IPS DF 6.9 (cell line): Measurements from ENCODE around the gene CTAGE6.
"Not testable (repeated sequence)": the region's sequence is repeated elsewhere in the genome, so short reads cannot be mapped to it uniquely, and the experiment has no call there.

ENCODE experiments used
- DNase-seq: peaks from one replicate; pipeline ENCODE4 v3.0.0-alpha.2; 2013; ENCODE audit warnings: low read depth, low spot score
- H3K27ac ChIP-seq: one replicate; pipeline ENCODE4 v1.5.1; 2013; ENCODE audit warnings: low read length, control low read depth
- H3K27me3 ChIP-seq: 2 replicates; pipeline ENCODE4 v1.6.1; 2013; ENCODE audit warnings: mild to moderate bottlenecking, low read length; ENCODE audit not compliant: control insufficient read depth, insufficient read depth
- H3K36me3 ChIP-seq: 2 replicates; pipeline ENCODE4 v1.6.1; 2013; ENCODE audit warnings: low read length; ENCODE audit not compliant: control insufficient read depth, insufficient read depth
- H3K4me1 ChIP-seq: 2 replicates; pipeline ENCODE4 v1.6.1; 2013; ENCODE audit warnings: low read length; ENCODE audit not compliant: control insufficient read depth, insufficient read depth
- H3K4me3 ChIP-seq: 2 replicates; pipeline ENCODE4 v1.5.1; 2013; ENCODE audit warnings: mild to moderate bottlenecking, low read length
- H3K9me3 ChIP-seq: 2 replicates; pipeline ENCODE4 v1.6.1; 2013; ENCODE audit warnings: low read length, inconsistent platforms; ENCODE audit not compliant: control insufficient read depth, insufficient read depth
- WGBS: extraction: QIAGEN DNeasy Blood & Tissue Kit; methylation state at CpG from one replicate; pipeline ENCODE4 v1.1.7; 2013; ENCODE audit warnings: mixed read lengths, missing lambda C conversion rate; ENCODE audit not compliant: insufficient read length, insufficient coverage; 5-methylcytosine and 5-hydroxymethylcytosine counted together

Gene CTAGE6

GRCh38 chr7:143757596-143757995, at the start of gene CTAGE6:
TSS of gene CTAGE6 (minus strand) at chr7:143757696. CDS start at chr7:143757658, 38 bp downstream.
- not testable (repeated sequence) for H3K27me3 ChIP-seq, H3K4me3 ChIP-seq, H3K9me3 ChIP-seq, H3K27ac ChIP-seq, DNase-seq, H3K4me1 ChIP-seq, H3K36me3 ChIP-seq
- WGBS = no CpG with 5 or more reads among the region's 19 CpGs

- H3K4me3 ChIP-seq, DNase-seq, H3K27ac ChIP-seq, H3K9me3 ChIP-seq, H3K27me3 ChIP-seq, H3K36me3 ChIP-seq, H3K4me1 ChIP-seq: not testable (repeated sequence)
- WGBS = no CpG with 5 or more reads among the region's 5 CpGs
Observed at GRCh38 chr7:143806664-143807071, 49.2 kb upstream of the CTAGE6 start.

- no CpG with 5 or more reads among the region's 2 CpGs for WGBS
- not testable (repeated sequence) for H3K36me3 ChIP-seq, H3K27ac ChIP-seq, DNase-seq, H3K4me1 ChIP-seq, H3K9me3 ChIP-seq, H3K4me3 ChIP-seq, H3K27me3 ChIP-seq
Observed at GRCh38 chr7:143797896-143798290, 40.4 kb upstream of the CTAGE6 start.

GRCh38 chr7:143797119-143797895, 39.8 kb upstream of the CTAGE6 start:
- H3K4me1 ChIP-seq, H3K9me3 ChIP-seq, H3K36me3 ChIP-seq, H3K27me3 ChIP-seq, DNase-seq, H3K27ac ChIP-seq, H3K4me3 ChIP-seq: not testable (repeated sequence)
- no CpG with 5 or more reads among the region's 6 CpGs for WGBS

GRCh38 chr7:143795653-143796052, 38.2 kb upstream of the CTAGE6 start:
- not testable (repeated sequence) for H3K27ac ChIP-seq, H3K4me3 ChIP-seq, H3K27me3 ChIP-seq, H3K9me3 ChIP-seq, DNase-seq, H3K4me1 ChIP-seq, H3K36me3 ChIP-seq
- no CpG with 5 or more reads among the region's 2 CpGs for WGBS

- H3K36me3 ChIP-seq, H3K4me3 ChIP-seq, H3K4me1 ChIP-seq, DNase-seq, H3K27me3 ChIP-seq, H3K27ac ChIP-seq, H3K9me3 ChIP-seq: not testable (repeated sequence)
- no CpG with 5 or more reads among the region's 2 CpGs for WGBS
Observed at GRCh38 chr7:143792633-143793032, 35.1 kb upstream of the CTAGE6 start.

- not testable (repeated sequence) for H3K9me3 ChIP-seq, H3K4me1 ChIP-seq, H3K27me3 ChIP-seq, H3K4me3 ChIP-seq, H3K36me3 ChIP-seq, DNase-seq, H3K27ac ChIP-seq
- no CpG with 5 or more reads among the region's 7 CpGs for WGBS
Observed at GRCh38 chr7:143785415-143786182, 28.1 kb upstream of the CTAGE6 start.

- H3K36me3 ChIP-seq, DNase-seq, H3K4me1 ChIP-seq, H3K27ac ChIP-seq, H3K4me3 ChIP-seq, H3K9me3 ChIP-seq, H3K27me3 ChIP-seq: not testable (repeated sequence)
- no CpG with 5 or more reads among the region's 2 CpGs for WGBS
Observed at GRCh38 chr7:143779591-143779990, 22.1 kb upstream of the CTAGE6 start.

GRCh38 chr7:143772738-143773468, 15.4 kb upstream of the CTAGE6 start:
- H3K27me3 ChIP-seq, H3K36me3 ChIP-seq, H3K4me3 ChIP-seq, H3K9me3 ChIP-seq, DNase-seq, H3K4me1 ChIP-seq, H3K27ac ChIP-seq: not testable (repeated sequence)
- no CpG with 5 or more reads among the region's 5 CpGs for WGBS

GRCh38 chr7:143767531-143767930, 10.0 kb upstream of the CTAGE6 start:
- not testable (repeated sequence) for H3K27ac ChIP-seq, DNase-seq, H3K4me3 ChIP-seq, H3K36me3 ChIP-seq, H3K27me3 ChIP-seq, H3K9me3 ChIP-seq, H3K4me1 ChIP-seq
- WGBS = no CpG with 5 or more reads among the region's 2 CpGs
